WERI-Rb-1 (cell line): ENCODE data around the gene KCNMA1.

Experiments
- DNase-seq: peaks from one replicate; pipeline ENCODE4 v3.0.0-alpha.2; 2020
- H3K27ac ChIP-seq: fragments of 250-450 bp; sonication (Bioruptor Pico); 2 replicates; pipeline ENCODE4 v1.5.1; 2020; ENCODE audit warnings: mild to moderate bottlenecking, moderate library complexity
- H3K27me3 ChIP-seq: fragments of 250-450 bp; sonication (Bioruptor Pico); 2 replicates; pipeline ENCODE4 v1.5.1; 2021; ENCODE audit warnings: mild to moderate bottlenecking, low read depth, moderate library complexity; ENCODE audit not compliant: insufficient read depth, severe bottlenecking
- H3K36me3 ChIP-seq: fragments of 250-450 bp; sonication (Bioruptor Pico); 2 replicates; pipeline ENCODE4 v1.5.1; 2020; ENCODE audit warnings: mild to moderate bottlenecking, moderate library complexity
- H3K4me3 ChIP-seq: 2 replicates; pipeline ENCODE4 v1.5.1; 2011; ENCODE audit warnings: low read depth, mild to moderate bottlenecking, control low read depth, low read length
- H3K9me3 ChIP-seq: fragments of 250-450 bp; sonication (Bioruptor Pico); 2 replicates; pipeline ENCODE4 v1.5.1; 2021; ENCODE audit warnings: mild to moderate bottlenecking, moderate library complexity; ENCODE audit not compliant: severe bottlenecking
- TF ChIP-seq, protein P1 (sequence below): IDR thresholded peaks from 2 replicates; pipeline ENCODE4 v1.5.1; 2011; ENCODE audit warnings: low read depth, mild to moderate bottlenecking, control low read depth, inconsistent platforms, low read length

Gene KCNMA1

DNA sequence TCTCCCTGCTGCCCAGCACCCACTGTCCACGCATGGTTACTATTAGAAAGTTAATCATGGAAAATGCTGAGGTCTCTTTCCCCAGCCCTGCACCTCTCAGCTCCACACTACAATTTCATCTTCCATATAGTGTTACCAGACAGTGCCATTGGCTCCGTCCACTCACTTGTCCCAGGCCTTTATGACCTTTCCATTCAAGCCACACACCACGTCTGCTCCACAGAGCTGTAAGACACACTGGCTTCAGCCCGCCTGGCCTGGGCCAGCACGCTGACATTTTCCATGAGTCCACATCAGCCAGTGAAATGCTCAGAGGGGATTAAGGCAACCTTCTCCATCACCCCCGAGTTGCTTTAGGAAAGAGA is 118.7 kb downstream of the KCNMA1 start:
- TF ChIP-seq, protein P1, sequence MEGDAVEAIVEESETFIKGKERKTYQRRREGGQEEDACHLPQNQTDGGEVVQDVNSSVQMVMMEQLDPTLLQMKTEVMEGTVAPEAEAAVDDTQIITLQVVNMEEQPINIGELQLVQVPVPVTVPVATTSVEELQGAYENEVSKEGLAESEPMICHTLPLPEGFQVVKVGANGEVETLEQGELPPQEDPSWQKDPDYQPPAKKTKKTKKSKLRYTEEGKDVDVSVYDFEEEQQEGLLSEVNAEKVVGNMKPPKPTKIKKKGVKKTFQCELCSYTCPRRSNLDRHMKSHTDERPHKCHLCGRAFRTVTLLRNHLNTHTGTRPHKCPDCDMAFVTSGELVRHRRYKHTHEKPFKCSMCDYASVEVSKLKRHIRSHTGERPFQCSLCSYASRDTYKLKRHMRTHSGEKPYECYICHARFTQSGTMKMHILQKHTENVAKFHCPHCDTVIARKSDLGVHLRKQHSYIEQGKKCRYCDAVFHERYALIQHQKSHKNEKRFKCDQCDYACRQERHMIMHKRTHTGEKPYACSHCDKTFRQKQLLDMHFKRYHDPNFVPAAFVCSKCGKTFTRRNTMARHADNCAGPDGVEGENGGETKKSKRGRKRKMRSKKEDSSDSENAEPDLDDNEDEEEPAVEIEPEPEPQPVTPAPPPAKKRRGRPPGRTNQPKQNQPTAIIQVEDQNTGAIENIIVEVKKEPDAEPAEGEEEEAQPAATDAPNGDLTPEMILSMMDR: no peak
- Histone ChIP-seq H3K27me3 (no peaks in the 10 kb centered on the region), H3K4me3 (no peak overlapping the region), H3K36me3 (no peaks in the 10 kb centered on the region), H3K9me3 (no peaks in the 10 kb centered on the region), H3K27ac (no peak overlapping the region)
- no peak for DNase-seq

DNA sequence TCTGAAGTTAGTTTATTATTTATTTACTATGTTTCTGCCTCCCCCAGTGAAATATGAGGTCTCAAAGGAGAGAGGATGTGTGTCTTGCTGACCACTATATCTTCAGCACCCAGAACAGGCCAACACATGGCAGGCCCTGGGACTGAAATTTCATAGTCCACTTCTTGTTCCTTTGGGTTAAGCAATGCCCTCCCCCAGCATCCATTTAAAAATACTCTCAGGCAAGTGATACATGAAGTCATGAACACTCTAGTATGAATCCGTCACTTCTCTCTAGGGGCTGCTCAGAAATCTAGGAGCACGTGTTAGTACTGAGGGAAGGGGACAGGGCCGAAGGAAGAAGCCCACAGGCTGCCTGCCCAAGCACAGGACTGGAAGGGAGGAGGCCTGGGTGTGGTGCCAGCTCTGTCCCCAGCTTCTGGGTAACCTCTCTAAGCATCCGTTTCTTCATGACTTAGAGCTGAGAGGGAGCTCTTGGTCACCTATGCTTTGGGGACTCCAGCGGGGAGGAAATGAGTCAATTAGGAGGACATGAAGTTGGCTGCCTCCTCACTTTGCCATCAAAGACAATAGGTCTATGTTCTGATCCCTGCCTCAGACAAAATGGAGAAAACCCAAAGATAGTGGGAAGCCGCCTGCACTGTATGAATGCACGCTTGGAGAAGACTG is 119.2 kb downstream of the KCNMA1 start:
- Histone ChIP-seq H3K27ac (no peak overlapping the region), H3K27me3 (no peaks in the 10 kb centered on the region), H3K36me3 (no peaks in the 10 kb centered on the region), H3K4me3 (no peak overlapping the region), H3K9me3 (no peaks in the 10 kb centered on the region)
- TF ChIP-seq, protein P1: no peak
- DNase-seq: no peak

DNA sequence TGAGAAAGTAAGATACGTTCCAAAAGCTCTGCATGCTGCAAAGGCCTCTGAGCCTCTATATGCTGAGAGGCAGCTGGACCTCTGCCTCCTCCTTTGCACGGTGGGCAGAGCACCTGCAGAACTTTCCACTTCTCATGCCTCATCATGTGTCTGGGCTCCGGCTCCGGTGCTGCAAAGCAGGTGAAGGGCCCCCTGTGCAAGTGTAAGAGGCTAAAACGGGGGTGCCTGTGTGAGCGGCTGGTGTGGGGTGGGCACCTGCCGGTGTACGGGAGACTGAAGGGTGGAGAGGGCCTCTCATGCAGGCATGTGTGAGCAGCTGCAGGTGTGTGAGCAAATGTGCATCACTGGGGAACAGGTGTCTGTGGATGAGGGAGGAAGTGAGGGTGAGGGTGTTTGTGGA is 121.0 kb downstream of the KCNMA1 start:
- no peak for DNase-seq
- Histone ChIP-seq H3K4me3 (no peak overlapping the region), H3K36me3 (no peaks in the 10 kb centered on the region), H3K27ac (no peak overlapping the region), H3K9me3 (no peaks in the 10 kb centered on the region), H3K27me3 (no peaks in the 10 kb centered on the region)
- TF ChIP-seq, protein P1: no peak

- TF ChIP-seq, protein P1: no peak
- Histone ChIP-seq H3K9me3 (no peaks in the 10 kb centered on the region), H3K27me3 (no peaks in the 10 kb centered on the region), H3K4me3 (no peak overlapping the region), H3K27ac (no peak overlapping the region), H3K36me3 (no peaks in the 10 kb centered on the region)
- DNase-seq: no peak
Measured at GRCh38 chr10:77514870-77515269, 122.7 kb downstream of the KCNMA1 start.

GRCh38 chr10:77513781-77514331 is 123.8 kb downstream of the KCNMA1 start:
- H3K9me3 ChIP-seq: no peaks in the 10 kb centered on the region
- TF ChIP-seq, protein P1: no peak
- DNase-seq: no peak
- no peak overlapping the region for H3K27ac ChIP-seq
- no peaks in the 10 kb centered on the region for H3K27me3 ChIP-seq
- H3K4me3 ChIP-seq: no peak overlapping the region
- no peaks in the 10 kb centered on the region for H3K36me3 ChIP-seq

DNA sequence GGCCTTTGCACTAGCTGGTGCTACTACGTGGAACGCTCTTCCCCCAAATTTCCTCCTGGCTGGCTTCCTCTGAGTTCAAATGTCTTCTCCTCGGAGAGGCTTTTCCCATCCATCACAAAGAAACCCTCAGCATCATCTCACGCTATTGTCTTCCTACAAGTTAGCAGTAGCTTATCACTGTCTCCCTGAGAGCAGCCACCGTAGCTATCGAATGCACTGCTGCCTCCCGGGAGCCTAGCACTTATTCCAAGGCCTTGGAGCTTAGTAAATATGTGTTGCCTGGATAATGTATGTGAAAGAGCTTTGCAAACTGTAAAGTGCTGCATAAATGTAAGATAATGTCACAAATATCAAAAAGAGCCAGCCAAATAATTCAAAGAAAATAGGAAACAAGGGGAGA is 124.4 kb downstream of the KCNMA1 start:
- Histone ChIP-seq H3K9me3 (no peaks in the 10 kb centered on the region), H3K4me3 (no peak overlapping the region), H3K36me3 (no peaks in the 10 kb centered on the region), H3K27ac (no peak overlapping the region), H3K27me3 (no peaks in the 10 kb centered on the region)
- TF ChIP-seq, protein P1: no peak
- no peak for DNase-seq
